Tibial nerve (tissue), 4 donors: Measurements from ENCODE around the gene CCDC159. TPM values are rescaled to one million over a fixed set of nuclear protein-coding genes. Genes with fewer than 3 reads are reported as not detected.
"Not testable (repeated sequence)": the region's sequence is repeated elsewhere in the genome, so short reads cannot be mapped to it uniquely, and the experiment has no call there.

Source experiments
- DNase-seq, 2 donors: peaks; one replicate each; pipeline ENCODE4 v3.0.0-alpha.2; 2019; ENCODE audit warnings: low spot score in 2 of 2
- H3K27ac ChIP-seq, 4 donors: fragments of 200-600 bp; sonication (generic) in 3 of 4; one replicate each; pipeline ENCODE4 v1.5.1; 2017 to 2019; ENCODE audit warnings: mild to moderate bottlenecking in 1 of 4
- H3K27me3 ChIP-seq, 2 donors: fragments of 200-600 bp; sonication (generic) in 1 of 2; one replicate each; pipeline versions ENCODE4 v1.5.1 to v1.6.0; 2017 to 2019
- H3K36me3 ChIP-seq, 3 donors: fragments of 200-600 bp; sonication (generic); one replicate each; pipeline ENCODE4 v1.5.1; 2018 to 2019
- H3K4me1 ChIP-seq, 4 donors: fragments of 200-600 bp; sonication (generic) in 3 of 4; one replicate each; pipeline ENCODE4 v1.5.1; 2017 to 2019
- H3K4me3 ChIP-seq, 4 donors: fragments of 200-600 bp; sonication (generic) in 3 of 4; one replicate each; pipeline ENCODE4 v1.5.1; 2017 to 2019; ENCODE audit warnings: mild to moderate bottlenecking in 1 of 4, moderate library complexity in 1 of 4
- H3K9me3 ChIP-seq, 4 donors: fragments of 200-600 bp; sonication (generic) in 3 of 4; one replicate each; pipeline ENCODE4 v1.5.1; 2017 to 2019
- EP300 ChIP-seq, 2 donors: sonication (generic); formaldehyde crosslinking; IDR thresholded peaks; one replicate each; pipeline ENCODE4 v1.6.1; 2017; ENCODE audit warnings: antibody characterized with exemption in 2 of 2, mild to moderate bottlenecking in 1 of 2
- POLR2A ChIP-seq, 2 donors: fragments of 450-650 bp; IDR thresholded peaks; one replicate each; pipeline ENCODE4 v1.6.1; 2017; ENCODE audit warnings: antibody characterized with exemption in 2 of 2, mild to moderate bottlenecking in 2 of 2, moderate library complexity in 2 of 2
- WGBS, 2 donors: methylation state at CpG; one replicate each; pipeline ENCODE4 v1.1.5; 2018; 5-methylcytosine and 5-hydroxymethylcytosine counted together
- total RNA-seq, 4 donors: library from RNA; depleted of rRNA; stranded (reverse); fragments of >200 nt; gene quantifications; one replicate each; pipeline ENCODE4 v1.1.0, GENCODE V29; 2016
- TF ChIP-seq, protein P1 (sequence below), 5 experiments: fragments of 200-600 bp in 3 of 5; fragments of 450-650 bp in 2 of 5; sonication (generic) in 3 of 5; IDR thresholded peaks; one replicate each; pipeline ENCODE4 v1.5.1; 2016 to 2019; ENCODE audit warnings: antibody characterized with exemption in 5 of 5, mild to moderate bottlenecking in 3 of 5, moderate library complexity in 2 of 5

CCDC159 gene
- total RNA-seq, 4 donors from 2014 or later: 23.2 to 33.7 (median 30.8) TPM

DNA sequence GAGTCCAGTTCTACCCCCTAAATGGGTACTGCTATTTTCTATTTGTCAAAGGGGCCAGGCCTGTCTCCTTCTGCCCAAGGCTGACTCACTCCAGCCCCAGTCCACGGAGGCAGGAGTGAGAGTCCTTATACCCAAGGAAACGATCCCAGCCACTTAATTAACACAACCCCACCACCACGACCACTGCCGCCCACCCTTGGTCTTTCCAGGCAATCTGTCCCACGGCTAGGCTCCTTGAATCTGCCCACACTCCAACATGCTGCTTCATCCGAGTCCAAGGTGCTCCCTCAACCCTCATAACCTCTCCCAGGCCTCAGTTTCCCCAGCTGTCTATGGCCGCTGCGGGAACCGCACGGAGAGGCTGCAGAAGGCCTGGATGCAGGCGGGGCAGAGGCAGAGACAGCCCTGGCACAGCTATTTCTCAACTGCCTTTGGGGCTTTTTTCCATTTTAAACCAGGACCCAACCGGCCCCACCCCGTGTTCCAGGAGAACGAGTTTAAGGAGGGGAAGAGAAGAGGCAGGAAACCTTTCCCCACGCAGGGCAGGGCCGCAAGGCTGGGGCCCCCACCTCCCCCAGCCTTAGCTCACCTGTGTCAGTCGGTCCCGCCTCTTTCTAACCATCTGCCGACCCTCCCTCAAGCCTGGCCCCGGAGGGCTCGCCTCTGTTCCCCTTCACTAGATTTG is 7.6 kb upstream of the CCDC159 start:
- Histone ChIP-seq H3K27me3 (no peaks in the 10 kb centered on the region), H3K4me3 (peak overlapping the region; percentile 57 to 84 (median 82)), H3K9me3 (no peaks in the 10 kb centered on the region), H3K4me1 (peaks cover 0 to 32% (median 8%) of the 10 kb centered on the region in 4 donors), H3K36me3 (peaks cover 0 to 54% (median 4%) of the 10 kb centered on the region in 3 donors), H3K27ac (peak overlapping the region; percentile 49 to 92 (median 88))
- TF ChIP-seq EP300 (IDR thresholded peaks at IDR 0.05) (no peak), POLR2A (IDR thresholded peaks at IDR 0.05) (no peak)
- TF ChIP-seq, protein P1, sequence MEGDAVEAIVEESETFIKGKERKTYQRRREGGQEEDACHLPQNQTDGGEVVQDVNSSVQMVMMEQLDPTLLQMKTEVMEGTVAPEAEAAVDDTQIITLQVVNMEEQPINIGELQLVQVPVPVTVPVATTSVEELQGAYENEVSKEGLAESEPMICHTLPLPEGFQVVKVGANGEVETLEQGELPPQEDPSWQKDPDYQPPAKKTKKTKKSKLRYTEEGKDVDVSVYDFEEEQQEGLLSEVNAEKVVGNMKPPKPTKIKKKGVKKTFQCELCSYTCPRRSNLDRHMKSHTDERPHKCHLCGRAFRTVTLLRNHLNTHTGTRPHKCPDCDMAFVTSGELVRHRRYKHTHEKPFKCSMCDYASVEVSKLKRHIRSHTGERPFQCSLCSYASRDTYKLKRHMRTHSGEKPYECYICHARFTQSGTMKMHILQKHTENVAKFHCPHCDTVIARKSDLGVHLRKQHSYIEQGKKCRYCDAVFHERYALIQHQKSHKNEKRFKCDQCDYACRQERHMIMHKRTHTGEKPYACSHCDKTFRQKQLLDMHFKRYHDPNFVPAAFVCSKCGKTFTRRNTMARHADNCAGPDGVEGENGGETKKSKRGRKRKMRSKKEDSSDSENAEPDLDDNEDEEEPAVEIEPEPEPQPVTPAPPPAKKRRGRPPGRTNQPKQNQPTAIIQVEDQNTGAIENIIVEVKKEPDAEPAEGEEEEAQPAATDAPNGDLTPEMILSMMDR (IDR thresholded peaks at IDR 0.05): no peak
- no peak for DNase-seq
- WGBS, 2 donors: 28 to 31% methylated on average over 20 to 21 of the region's 21 CpGs

DNA sequence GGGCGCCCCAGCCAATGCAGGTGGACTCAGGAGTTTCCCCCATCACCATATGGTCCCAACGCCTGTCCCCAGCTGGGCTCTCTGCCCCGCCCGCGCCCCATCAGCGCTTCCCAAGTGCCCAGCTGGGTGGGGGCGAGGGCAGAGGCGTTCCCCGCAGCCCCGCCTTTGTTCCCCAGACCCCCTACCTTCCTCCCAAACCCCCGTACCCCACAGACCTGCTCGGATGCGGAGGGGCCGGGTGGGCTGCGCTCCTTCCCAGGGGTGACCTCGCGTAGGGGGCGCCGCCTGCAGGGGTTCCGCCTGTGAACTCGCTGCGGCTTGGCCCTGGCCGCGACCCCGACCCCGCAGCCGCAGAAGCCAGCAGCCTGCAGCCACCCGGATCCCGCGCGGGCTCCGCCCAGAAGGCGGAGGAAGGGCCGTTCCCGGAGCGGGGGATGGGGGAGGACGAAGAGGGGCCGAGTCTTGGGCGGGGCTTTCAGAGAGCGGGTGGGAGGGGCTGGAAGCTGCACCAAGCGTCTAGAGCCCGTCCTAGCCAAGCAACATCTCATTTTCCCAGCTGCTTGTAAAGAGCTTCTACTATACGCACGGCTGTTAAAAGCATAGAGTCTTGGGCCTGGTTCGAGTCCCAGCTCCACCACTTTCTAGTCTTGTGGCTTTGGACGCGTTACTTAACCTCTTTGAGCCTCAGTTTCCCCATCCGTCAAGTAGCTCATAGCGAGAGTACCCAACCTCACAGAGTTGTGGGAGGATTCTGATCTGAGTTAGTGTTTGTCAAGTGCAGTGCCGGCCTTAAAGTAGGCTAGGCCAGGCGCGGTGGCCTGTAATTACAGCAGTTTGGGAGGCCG is 6.8 kb upstream of the CCDC159 start, which contains the start of gene RAB3D:
Gene RAB3D, minus strand, starts transcription at position 404 of the 845 bp plus-strand sequence. CDS start 2,258 bp downstream, outside the sequence.
- TF ChIP-seq EP300 (IDR thresholded peaks at IDR 0.05) (peak; percentile 39 to 81), POLR2A (IDR thresholded peaks at IDR 0.05) (peak; percentile 27 to 71)
- TF ChIP-seq, protein P1 (IDR thresholded peaks at IDR 0.05): no peak
- H3K4me1 ChIP-seq: peaks cover 0 to 40% (median 15%) of the 10 kb centered on the region in 4 donors
- peaks cover 0 to 47% (median 4%) of the 10 kb centered on the region in 3 donors for H3K36me3 ChIP-seq
- DNase-seq: peak; percentile 85 to 90
- no peaks in the 10 kb centered on the region for H3K27me3 ChIP-seq
- H3K27ac ChIP-seq: peak within 1 kb of the TSS; percentile 49 to 92 (median 88)
- H3K4me3 ChIP-seq: peak within 1 kb of the TSS; percentile 57 to 84 (median 82)
- 6 to 7% methylated on average over 30 to 50 of the region's 53 CpGs for WGBS, 2 donors
- no peaks in the 10 kb centered on the region for H3K9me3 ChIP-seq

DNA sequence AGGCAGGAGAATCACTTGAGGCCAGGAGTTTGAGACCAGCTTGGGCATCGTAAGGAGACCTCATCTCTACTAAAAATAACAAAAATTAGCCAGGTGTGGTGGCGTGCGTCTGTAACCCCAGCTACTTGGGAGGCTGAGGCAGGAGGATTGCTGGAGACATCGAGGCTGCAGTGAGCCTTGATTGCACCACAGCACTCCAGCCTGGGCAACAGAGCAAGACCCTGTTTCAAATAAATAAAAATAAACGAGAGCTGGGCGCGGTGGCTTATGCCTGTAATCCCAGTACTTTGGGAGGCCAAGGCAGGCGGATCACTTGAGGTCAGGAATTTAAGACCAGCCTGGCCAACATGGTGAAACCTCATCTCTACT is 6.2 kb upstream of the CCDC159 start:
- peak overlapping the region; percentile 57 to 84 (median 82) for H3K4me3 ChIP-seq
- H3K4me1 ChIP-seq: peaks cover 0 to 46% (median 21%) of the 10 kb centered on the region in 4 donors
- peaks cover 0 to 41% (median 1%) of the 10 kb centered on the region in 3 donors for H3K36me3 ChIP-seq
- peak overlapping the region in 3 of 4 donors; percentile 86 to 92 (median 90) for H3K27ac ChIP-seq
- not testable (repeated sequence) for H3K9me3 ChIP-seq, H3K27me3 ChIP-seq, DNase-seq
- 86 to 89% methylated on average over 8 of the region's 8 CpGs for WGBS, 2 donors

GRCh38 chr19:11342429-11342828 is 3.9 kb upstream of the CCDC159 start:
- DNase-seq: no peak
- Histone ChIP-seq H3K36me3 (peaks cover 0 to 17% (median 0%) of the 10 kb centered on the region in 3 donors), H3K4me3 (no peak overlapping the region), H3K27me3 (no peaks in the 10 kb centered on the region), H3K4me1 (peaks cover 0 to 60% (median 30%) of the 10 kb centered on the region in 4 donors), H3K9me3 (no peaks in the 10 kb centered on the region), H3K27ac (no peak overlapping the region)
- TF ChIP-seq POLR2A (IDR thresholded peaks at IDR 0.05) (no peak), EP300 (IDR thresholded peaks at IDR 0.05) (no peak)
- TF ChIP-seq, protein P1 (IDR thresholded peaks at IDR 0.05): no peak
- 84 to 87% methylated on average over 3 of the region's 3 CpGs for WGBS, 2 donors

DNA sequence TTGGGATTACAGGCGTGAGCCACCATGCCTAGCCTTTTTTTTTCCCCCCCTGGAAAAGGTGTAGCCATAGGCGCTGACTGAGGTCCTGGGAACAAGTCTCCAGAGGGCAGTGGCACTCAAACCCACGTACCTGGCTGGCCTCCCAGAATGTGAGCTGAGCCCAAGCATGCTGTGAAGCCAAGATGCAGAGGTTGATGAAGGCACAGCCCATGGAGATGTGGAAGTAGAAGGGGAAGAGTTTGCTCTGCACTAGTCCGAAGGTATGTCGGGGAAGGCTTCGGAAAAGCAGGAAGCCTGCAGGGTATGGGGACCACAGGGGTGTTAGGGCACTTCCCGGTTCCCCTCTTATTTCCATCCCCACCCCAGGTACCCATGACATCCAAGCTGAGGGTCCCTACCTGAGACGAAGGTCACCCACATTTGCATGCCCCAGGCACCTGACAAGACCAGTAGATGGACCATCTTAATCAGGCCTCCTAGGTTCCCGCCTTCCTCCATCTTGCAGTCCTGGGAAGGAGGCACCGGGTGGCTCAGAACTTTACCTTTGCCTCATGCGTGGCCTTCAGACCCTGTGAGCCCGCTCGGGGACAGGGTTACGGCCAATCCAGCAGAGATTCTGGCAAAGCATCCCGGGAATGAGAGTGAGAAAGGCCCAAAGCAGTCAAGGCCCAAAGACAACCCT is 1.1 kb upstream of the CCDC159 start:
- peaks cover 0 to 32% (median 0%) of the 10 kb centered on the region in 3 donors for H3K36me3 ChIP-seq
- H3K27me3 ChIP-seq: no peaks in the 10 kb centered on the region
- no peak for DNase-seq
- TF ChIP-seq, protein P1 (IDR thresholded peaks at IDR 0.05): no peak
- TF ChIP-seq EP300 (IDR thresholded peaks at IDR 0.05): no peak
- TF ChIP-seq POLR2A (IDR thresholded peaks at IDR 0.05): no peak
- H3K4me3 ChIP-seq: peak overlapping the region; percentile 50 to 79 (median 62)
- WGBS, 2 donors: 43 to 57% methylated on average over 13 to 15 of the region's 15 CpGs
- H3K9me3 ChIP-seq: peaks cover 0 to 11% (median 0%) of the 10 kb centered on the region in 4 donors
- peak overlapping the region; percentile 81 to 96 (median 86) for H3K27ac ChIP-seq
- peaks cover 0 to 35% (median 23%) of the 10 kb centered on the region in 4 donors for H3K4me1 ChIP-seq
